ENCODE data around the gene EGF. TPM values are rescaled to one million over a fixed set of nuclear protein-coding genes. Genes with fewer than 3 reads are reported as not detected.

The EGF gene
- total RNA-seq, 1 donor from 2014 or later, result 6.6 TPM

DNA sequence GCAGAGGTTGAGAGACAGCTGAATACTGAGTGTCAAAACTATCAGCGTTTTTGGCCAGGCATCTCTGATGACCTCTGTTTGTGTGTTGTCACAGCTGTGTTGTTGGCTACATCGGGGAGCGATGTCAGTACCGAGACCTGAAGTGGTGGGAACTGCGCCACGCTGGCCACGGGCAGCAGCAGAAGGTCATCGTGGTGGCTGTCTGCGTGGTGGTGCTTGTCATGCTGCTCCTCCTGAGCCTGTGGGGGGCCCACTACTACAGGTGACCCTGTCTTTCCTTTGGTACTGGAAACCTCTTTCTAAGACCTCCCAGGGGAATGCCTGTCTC, 86.9 kb downstream of the EGF start:
- DNase-seq (ENCODE audit: low spot score), result no peak
- no peak overlapping the region for H3K27ac Mint-ChIP-seq
- no peak overlapping the region for H3K9ac ChIP-seq
- H3K36me3 ChIP-seq, result no peaks in the 10 kb centered on the region
- no peaks in the 10 kb centered on the region for H3K4me1 ChIP-seq
- H3K4me1 Mint-ChIP-seq, result no peaks in the 10 kb centered on the region
- H3K4me2 ChIP-seq, result no peak overlapping the region
- H3K27me3 ChIP-seq, result no peaks in the 10 kb centered on the region
- no peak overlapping the region for H3K4me3 Mint-ChIP-seq
- H3K9me3 ChIP-seq (ENCODE audit: low read depth), result no peaks in the 10 kb centered on the region
- H3K27ac ChIP-seq, result no peak overlapping the region
- peaks cover 4% of the 10 kb centered on the region for H3K27me3 Mint-ChIP-seq (ENCODE audit: insufficient read depth, low read depth)
- no peak overlapping the region for H3K4me3 ChIP-seq
- H3F3A ChIP-seq (ENCODE audit: low read depth), result no peaks in the 10 kb centered on the region
- H3K9me3 Mint-ChIP-seq, result no peaks in the 10 kb centered on the region
- no peaks in the 10 kb centered on the region for H3K36me3 Mint-ChIP-seq
- no peak for TF ChIP-seq EZH2 (IDR thresholded peaks at IDR 0.05)
- TF ChIP-seq, protein P1, sequence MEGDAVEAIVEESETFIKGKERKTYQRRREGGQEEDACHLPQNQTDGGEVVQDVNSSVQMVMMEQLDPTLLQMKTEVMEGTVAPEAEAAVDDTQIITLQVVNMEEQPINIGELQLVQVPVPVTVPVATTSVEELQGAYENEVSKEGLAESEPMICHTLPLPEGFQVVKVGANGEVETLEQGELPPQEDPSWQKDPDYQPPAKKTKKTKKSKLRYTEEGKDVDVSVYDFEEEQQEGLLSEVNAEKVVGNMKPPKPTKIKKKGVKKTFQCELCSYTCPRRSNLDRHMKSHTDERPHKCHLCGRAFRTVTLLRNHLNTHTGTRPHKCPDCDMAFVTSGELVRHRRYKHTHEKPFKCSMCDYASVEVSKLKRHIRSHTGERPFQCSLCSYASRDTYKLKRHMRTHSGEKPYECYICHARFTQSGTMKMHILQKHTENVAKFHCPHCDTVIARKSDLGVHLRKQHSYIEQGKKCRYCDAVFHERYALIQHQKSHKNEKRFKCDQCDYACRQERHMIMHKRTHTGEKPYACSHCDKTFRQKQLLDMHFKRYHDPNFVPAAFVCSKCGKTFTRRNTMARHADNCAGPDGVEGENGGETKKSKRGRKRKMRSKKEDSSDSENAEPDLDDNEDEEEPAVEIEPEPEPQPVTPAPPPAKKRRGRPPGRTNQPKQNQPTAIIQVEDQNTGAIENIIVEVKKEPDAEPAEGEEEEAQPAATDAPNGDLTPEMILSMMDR (IDR thresholded peaks at IDR 0.05), result no peak
- no peak for TF ChIP-seq EZH2phosphoT487 (IDR thresholded peaks at IDR 0.05)
- H2AFZ ChIP-seq (replicated peaks), result no peak overlapping the region
- H3K79me2 ChIP-seq (ENCODE audit: low read depth), result no peaks in the 10 kb centered on the region
- H4K20me1 ChIP-seq (ENCODE audit: low read depth), result no peaks in the 10 kb centered on the region

DNA sequence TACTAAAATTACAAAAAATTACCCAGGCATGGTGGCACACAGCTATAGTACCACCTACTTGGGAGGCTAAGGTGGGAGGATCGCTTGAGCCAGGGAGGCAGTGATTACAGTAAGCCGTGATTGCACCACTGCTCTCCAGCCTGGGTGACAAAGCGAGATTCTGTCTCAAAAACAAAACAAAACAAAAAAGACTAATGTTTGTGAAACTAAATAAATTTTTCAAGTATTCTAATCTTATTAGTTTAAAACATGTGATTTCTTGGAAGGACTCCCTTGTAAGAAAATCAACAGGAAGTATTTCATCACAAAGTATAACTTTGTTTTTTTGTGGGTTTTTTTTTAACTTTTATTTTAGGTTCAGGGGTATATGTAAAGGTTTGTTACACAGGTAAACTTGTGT, 89.6 kb downstream of the EGF start:
- H3K27me3 ChIP-seq, result no peaks in the 10 kb centered on the region
- no peak overlapping the region for H3K4me3 ChIP-seq
- Mint-ChIP-seq H3K9me3 (no peaks in the 10 kb centered on the region), H3K4me1 (no peaks in the 10 kb centered on the region), H3K27me3 (ENCODE audit: insufficient read depth, low read depth) (peaks cover 4% of the 10 kb centered on the region), H3K4me3 (no peak overlapping the region), H3K36me3 (no peaks in the 10 kb centered on the region), H3K27ac (no peak overlapping the region)
- no peaks in the 10 kb centered on the region for H3K9me3 ChIP-seq (ENCODE audit: low read depth)
- no peaks in the 10 kb centered on the region for H3K36me3 ChIP-seq
- no peak overlapping the region for H2AFZ ChIP-seq (replicated peaks)
- H3K4me1 ChIP-seq, result no peaks in the 10 kb centered on the region
- no peaks in the 10 kb centered on the region for H4K20me1 ChIP-seq (ENCODE audit: low read depth)
- no peak for DNase-seq (ENCODE audit: low spot score)
- no peaks in the 10 kb centered on the region for H3K79me2 ChIP-seq (ENCODE audit: low read depth)
- TF ChIP-seq EZH2phosphoT487 (IDR thresholded peaks at IDR 0.05), result no peak
- no peak for TF ChIP-seq EZH2 (IDR thresholded peaks at IDR 0.05)
- no peak overlapping the region for H3K4me2 ChIP-seq
- H3K9ac ChIP-seq, result no peak overlapping the region
- H3K27ac ChIP-seq, result no peak overlapping the region
- no peaks in the 10 kb centered on the region for H3F3A ChIP-seq (ENCODE audit: low read depth)

DNA sequence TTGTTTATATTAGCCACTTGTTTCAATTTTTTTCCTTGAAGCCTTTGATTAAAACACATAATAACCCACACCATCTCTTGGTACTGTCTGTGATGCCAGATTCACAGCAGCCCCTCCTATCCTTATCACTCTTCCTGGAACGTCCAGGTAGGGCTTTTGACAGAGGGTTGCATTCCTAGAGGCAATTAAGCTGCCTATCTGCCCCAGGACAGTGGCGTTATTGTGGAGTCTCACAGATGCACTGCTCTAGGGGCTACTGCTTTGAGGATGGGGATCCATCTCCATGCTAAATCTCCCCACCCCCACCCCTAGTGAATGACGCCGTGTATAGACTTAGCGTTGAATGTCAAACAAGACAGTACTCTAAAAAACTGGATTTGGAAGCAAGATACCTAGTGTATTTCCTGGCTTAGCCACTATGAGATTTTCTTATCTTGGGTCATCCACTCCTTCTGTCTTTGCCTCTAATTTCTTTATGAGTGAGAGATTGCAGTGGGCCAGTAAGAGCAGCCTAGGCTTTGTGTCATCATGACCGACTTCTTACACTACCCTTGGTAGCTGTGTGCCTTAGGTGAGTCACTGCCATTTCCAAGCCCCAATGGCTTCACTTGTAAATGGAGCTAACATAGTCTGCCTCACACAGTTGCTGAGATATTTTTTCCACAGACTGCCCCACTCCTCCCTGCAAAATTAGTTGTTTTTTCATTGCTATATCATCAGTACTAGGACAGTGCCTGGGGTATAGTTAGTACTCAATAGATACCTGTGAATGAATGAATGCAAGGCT, 90.9 kb downstream of the EGF start:
- Histone ChIP-seq H3F3A (ENCODE audit: low read depth) (no peaks in the 10 kb centered on the region), H3K36me3 (no peaks in the 10 kb centered on the region), H3K79me2 (ENCODE audit: low read depth) (no peaks in the 10 kb centered on the region), H3K9me3 (ENCODE audit: low read depth) (no peaks in the 10 kb centered on the region), H3K4me2 (no peak overlapping the region), H2AFZ (replicated peaks) (no peak overlapping the region), H3K27ac (no peak overlapping the region), H3K4me3 (no peak overlapping the region), H3K27me3 (no peaks in the 10 kb centered on the region), H3K4me1 (peaks cover 2% of the 10 kb centered on the region), H4K20me1 (ENCODE audit: low read depth) (no peaks in the 10 kb centered on the region), H3K9ac (no peak overlapping the region)
- Mint-ChIP-seq H3K9me3 (no peaks in the 10 kb centered on the region), H3K27me3 (ENCODE audit: insufficient read depth, low read depth) (peaks cover 4% of the 10 kb centered on the region), H3K4me1 (no peaks in the 10 kb centered on the region), H3K4me3 (no peak overlapping the region), H3K36me3 (no peaks in the 10 kb centered on the region), H3K27ac (no peak overlapping the region)
- TF ChIP-seq, protein P1 (IDR thresholded peaks at IDR 0.05), result no peak
- TF ChIP-seq EZH2phosphoT487 (IDR thresholded peaks at IDR 0.05) (no peak), EZH2 (IDR thresholded peaks at IDR 0.05) (no peak)
- no peak for DNase-seq (ENCODE audit: low spot score)

DNA sequence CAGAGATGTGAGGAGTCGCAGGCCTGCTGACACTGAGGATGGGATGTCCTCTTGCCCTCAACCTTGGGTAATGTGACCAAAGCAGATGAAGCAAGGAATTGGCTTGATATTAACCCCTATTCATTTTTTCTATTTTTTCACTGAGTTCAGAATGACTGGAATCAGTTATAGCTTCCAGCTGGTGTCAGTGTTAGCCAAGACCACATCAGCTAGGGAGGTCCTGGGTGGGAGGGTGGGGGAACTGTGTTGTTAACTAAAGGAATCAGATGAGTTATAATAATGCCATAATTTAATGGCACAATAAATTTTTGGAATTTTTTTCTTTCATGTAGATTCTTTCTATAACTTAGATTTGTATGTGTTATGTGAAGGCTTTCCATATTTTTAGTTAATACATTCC, 91.9 kb downstream of the EGF start:
- peaks cover 2% of the 10 kb centered on the region for H3K4me1 Mint-ChIP-seq
- H3K9ac ChIP-seq, result no peak overlapping the region
- H3K9me3 Mint-ChIP-seq, result no peaks in the 10 kb centered on the region
- H3K27me3 ChIP-seq, result no peaks in the 10 kb centered on the region
- H3K36me3 Mint-ChIP-seq, result no peaks in the 10 kb centered on the region
- H4K20me1 ChIP-seq (ENCODE audit: low read depth), result no peaks in the 10 kb centered on the region
- no peak for TF ChIP-seq EZH2 (IDR thresholded peaks at IDR 0.05)
- TF ChIP-seq, protein P1 (IDR thresholded peaks at IDR 0.05), result no peak
- TF ChIP-seq EZH2phosphoT487 (IDR thresholded peaks at IDR 0.05), result no peak
- no peak overlapping the region for H3K4me2 ChIP-seq
- no peaks in the 10 kb centered on the region for H3K79me2 ChIP-seq (ENCODE audit: low read depth)
- H3K4me3 ChIP-seq, result no peak overlapping the region
- H3K27ac ChIP-seq, result no peak overlapping the region
- no peak overlapping the region for H2AFZ ChIP-seq (replicated peaks)
- H3K27ac Mint-ChIP-seq, result no peak overlapping the region
- DNase-seq (ENCODE audit: low spot score), result no peak
- peaks cover 5% of the 10 kb centered on the region for H3K4me1 ChIP-seq
- peaks cover 2% of the 10 kb centered on the region for H3K27me3 Mint-ChIP-seq (ENCODE audit: insufficient read depth, low read depth)
- no peaks in the 10 kb centered on the region for H3K9me3 ChIP-seq (ENCODE audit: low read depth)
- no peaks in the 10 kb centered on the region for H3K36me3 ChIP-seq
- H3F3A ChIP-seq (ENCODE audit: low read depth), result no peaks in the 10 kb centered on the region
- no peak overlapping the region for H3K4me3 Mint-ChIP-seq

Data from neural progenitor cell (in vitro differentiated cells).